Fibroblast of lung (primary cell): ENCODE results near the gene PGPEP1. TPM values are rescaled to one million over a fixed set of nuclear protein-coding genes. Genes with fewer than 3 reads are reported as not detected.

Source experiments
- DNase-seq, 2 donors: peaks; one replicate each; pipeline versions ENCODE4 v3.0.0 to v3.0.0-alpha.2; 2010; ENCODE audit warnings: low read depth in 2 of 2
- H2AFZ ChIP-seq: 2 replicates; pipeline ENCODE4 v1.5.1; 2012; ENCODE audit warnings: low read length, control low read depth, inconsistent platforms
- H3K27ac ChIP-seq: 2 replicates; pipeline ENCODE4 v1.5.1; 2011; ENCODE audit warnings: low read length, control low read depth; ENCODE audit not compliant: insufficient read depth
- H3K27me3 ChIP-seq: 2 replicates; pipeline ENCODE4 v1.5.1; 2011; ENCODE audit warnings: mild to moderate bottlenecking, low read length; ENCODE audit not compliant: control insufficient read depth, insufficient read depth
- H3K36me3 ChIP-seq: 2 replicates; pipeline ENCODE4 v1.5.1; 2011; ENCODE audit warnings: low read length; ENCODE audit not compliant: control insufficient read depth, insufficient read depth
- H3K4me1 ChIP-seq: 2 replicates; pipeline ENCODE4 v1.5.1; 2011; ENCODE audit warnings: low read length; ENCODE audit not compliant: control insufficient read depth, insufficient read depth; ENCODE audit errors: extremely low read depth
- H3K4me2 ChIP-seq: 2 replicates; pipeline ENCODE4 v1.5.1; 2011; ENCODE audit warnings: low read length, control low read depth; ENCODE audit not compliant: insufficient read depth; ENCODE audit errors: extremely low read depth
- H3K4me3 ChIP-seq, 4 experiments: fragments of 200-600 bp in 1 of 4; sonication (generic) in 1 of 4; replicated peaks in 1 of 4; 2 replicates each; pipeline ENCODE4 v1.5.1; 2011 to 2016; ENCODE audit warnings: low read length in 4 of 4, low read depth in 3 of 4, mild to moderate bottlenecking in 3 of 4, control low read depth in 2 of 4, inconsistent platforms in 1 of 4, mixed read lengths in 1 of 4; ENCODE audit not compliant: insufficient read depth in 1 of 4; ENCODE audit errors: control extremely low read depth in 1 of 4
- H3K79me2 ChIP-seq: 2 replicates; pipeline ENCODE4 v1.5.1; 2012; ENCODE audit warnings: mild to moderate bottlenecking, low read length, inconsistent platforms; ENCODE audit not compliant: control insufficient read depth, insufficient read depth
- H3K9ac ChIP-seq: 2 replicates; pipeline ENCODE4 v1.5.1; 2011; ENCODE audit warnings: mild to moderate bottlenecking, low read length, control low read depth; ENCODE audit not compliant: insufficient read depth
- H3K9me3 ChIP-seq: 2 replicates; pipeline ENCODE4 v1.5.1; 2012; ENCODE audit warnings: low read depth, low read length; ENCODE audit not compliant: control insufficient read depth, insufficient read depth
- H4K20me1 ChIP-seq: 2 replicates; pipeline ENCODE4 v1.5.1; 2011; ENCODE audit warnings: low read length; ENCODE audit not compliant: control insufficient read depth, insufficient read depth; ENCODE audit errors: extremely low read depth
- EZH2 ChIP-seq: IDR thresholded peaks from 2 replicates; pipeline ENCODE4 v1.5.1; 2012; ENCODE audit warnings: low read length, control low read depth, mild to moderate bottlenecking; ENCODE audit errors: missing control alignments
- polyA plus RNA-seq, 2 donors: library from polyadenylated mRNA; depleted of rRNA in 1 of 2; stranded (reverse) in 1 of 2; unstranded in 1 of 2; fragments of >200 nt; gene quantifications; 2 replicates each; pipeline ENCODE4 v1.2.1, GENCODE V29; 2011 to 2012; ENCODE audit warnings: missing spikeins in 1 of 2
- total RNA-seq: library from RNA; depleted of rRNA; stranded (reverse); fragments of >200 nt; gene quantifications from 2 replicates; pipeline ENCODE4 v1.2.1, GENCODE V29; 2014
- TF ChIP-seq, protein P1 (sequence below), 2 donors: IDR thresholded peaks in 1 of 2; conservative IDR thresholded peaks in 1 of 2; 1 replicate in 1 of 2; 2 replicates in 1 of 2; pipeline ENCODE4 v1.5.1; 2011 to 2012; ENCODE audit warnings: low read length in 2 of 2, control low read depth in 1 of 2, inconsistent platforms in 1 of 2, low read depth in 1 of 2, mild to moderate bottlenecking in 1 of 2

The PGPEP1 gene
- total and polyA plus RNA-seq, 2 donors (not counting 1 experiment from before 2014, with no cell fraction given) = 17.0 to 78.8 TPM

- Histone ChIP-seq H3K4me2 (no peak overlapping the region), H3K79me2 (no peaks in the 10 kb centered on the region), H2AFZ (no peak overlapping the region), H3K9me3 (no peaks in the 10 kb centered on the region), H3K27me3 (no peaks in the 10 kb centered on the region), H3K4me3 (no peak overlapping the region), H3K4me1 (peaks cover 15% of the 10 kb centered on the region), H3K36me3 (peaks cover 14% of the 10 kb centered on the region), H3K27ac (no peak overlapping the region), H3K9ac (no peak overlapping the region), H4K20me1 (no peaks in the 10 kb centered on the region)
- DNase-seq = no peak
- TF ChIP-seq EZH2 = no peak
- TF ChIP-seq, protein P1, sequence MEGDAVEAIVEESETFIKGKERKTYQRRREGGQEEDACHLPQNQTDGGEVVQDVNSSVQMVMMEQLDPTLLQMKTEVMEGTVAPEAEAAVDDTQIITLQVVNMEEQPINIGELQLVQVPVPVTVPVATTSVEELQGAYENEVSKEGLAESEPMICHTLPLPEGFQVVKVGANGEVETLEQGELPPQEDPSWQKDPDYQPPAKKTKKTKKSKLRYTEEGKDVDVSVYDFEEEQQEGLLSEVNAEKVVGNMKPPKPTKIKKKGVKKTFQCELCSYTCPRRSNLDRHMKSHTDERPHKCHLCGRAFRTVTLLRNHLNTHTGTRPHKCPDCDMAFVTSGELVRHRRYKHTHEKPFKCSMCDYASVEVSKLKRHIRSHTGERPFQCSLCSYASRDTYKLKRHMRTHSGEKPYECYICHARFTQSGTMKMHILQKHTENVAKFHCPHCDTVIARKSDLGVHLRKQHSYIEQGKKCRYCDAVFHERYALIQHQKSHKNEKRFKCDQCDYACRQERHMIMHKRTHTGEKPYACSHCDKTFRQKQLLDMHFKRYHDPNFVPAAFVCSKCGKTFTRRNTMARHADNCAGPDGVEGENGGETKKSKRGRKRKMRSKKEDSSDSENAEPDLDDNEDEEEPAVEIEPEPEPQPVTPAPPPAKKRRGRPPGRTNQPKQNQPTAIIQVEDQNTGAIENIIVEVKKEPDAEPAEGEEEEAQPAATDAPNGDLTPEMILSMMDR (conservative IDR thresholded peaks at IDR 0.05 in 1 of 2, IDR thresholded peaks at IDR 0.05 in 1 of 2; ENCODE audit: low read depth in 1 of 2, low read length in 2 of 2) = no peak
These were observed 30.8 kb upstream of the PGPEP1 start for GRCh38 chr19:18309525-18310064.

- H3K27me3 ChIP-seq = no peaks in the 10 kb centered on the region
- no peaks in the 10 kb centered on the region for H3K79me2 ChIP-seq
- no peak overlapping the region for H2AFZ ChIP-seq
- H3K36me3 ChIP-seq = peaks cover 14% of the 10 kb centered on the region
- H3K4me1 ChIP-seq = peaks cover 8% of the 10 kb centered on the region
- no peaks in the 10 kb centered on the region for H3K9me3 ChIP-seq
- no peak overlapping the region for H3K9ac ChIP-seq
- no peak overlapping the region for H3K4me3 ChIP-seq
- no peak for TF ChIP-seq EZH2
- TF ChIP-seq, protein P1 (conservative IDR thresholded peaks at IDR 0.05 in 1 of 2, IDR thresholded peaks at IDR 0.05 in 1 of 2; ENCODE audit: low read depth in 1 of 2, low read length in 2 of 2) = no peak
- no peak for DNase-seq
- no peaks in the 10 kb centered on the region for H4K20me1 ChIP-seq
- H3K27ac ChIP-seq = no peak overlapping the region
- no peak overlapping the region for H3K4me2 ChIP-seq
These were observed 30.1 kb upstream of the PGPEP1 start for GRCh38 chr19:18310118-18310909.

GRCh38 chr19:18310966-18311365 lies 29.4 kb upstream of the PGPEP1 start:
- Histone ChIP-seq H3K36me3 (peaks cover 14% of the 10 kb centered on the region), H3K4me2 (no peak overlapping the region), H3K27me3 (no peaks in the 10 kb centered on the region), H3K9me3 (no peaks in the 10 kb centered on the region), H3K79me2 (no peaks in the 10 kb centered on the region), H4K20me1 (no peaks in the 10 kb centered on the region), H3K4me1 (peaks cover 5% of the 10 kb centered on the region), H3K9ac (no peak overlapping the region), H2AFZ (no peak overlapping the region), H3K4me3 (no peak overlapping the region), H3K27ac (no peak overlapping the region)
- TF ChIP-seq, protein P1 (conservative IDR thresholded peaks at IDR 0.05 in 1 of 2, IDR thresholded peaks at IDR 0.05 in 1 of 2; ENCODE audit: low read depth in 1 of 2, low read length in 2 of 2) = no peak
- TF ChIP-seq EZH2 = no peak
- DNase-seq = no peak
